ENCODE measurements around the gene JUP. TPM values are rescaled to one million over a fixed set of nuclear protein-coding genes. Genes with fewer than 3 reads are reported as not detected.

Gene JUP
- polyA plus RNA-seq, 4 donors = 122 to 316 (median 270) TPM

GRCh38 chr17:41739661-41740352 lies 46.7 kb downstream of the JUP start:
- FAIRE-seq (no peak), DNase-seq (no peak)
- H3K4me1 ChIP-seq (ENCODE audit: control insufficient read depth in 3 of 3, insufficient read depth in 2 of 3, low read depth in 1 of 3, low read length in 2 of 3) = peaks cover 0 to 6% (median 0%) of the 10 kb centered on the region in 3 donors
- no peak overlapping the region for H3K4me3 ChIP-seq (ENCODE audit: low read depth in 1 of 3, low read length in 3 of 3)
- H3K27me3 ChIP-seq (ENCODE audit: control insufficient read depth in 3 of 3, insufficient read depth in 3 of 3, low read length in 3 of 3) = peaks cover 0 to 31% (median under 1%) of the 10 kb centered on the region in 3 donors
- H3K9me3 ChIP-seq (ENCODE audit: control insufficient read depth in 2 of 2, insufficient read depth in 1 of 2, low read depth in 1 of 2, low read length in 1 of 2) = no peaks in the 10 kb centered on the region
- H3K27ac ChIP-seq (ENCODE audit: low read depth in 1 of 3, low read length in 2 of 3) = no peak overlapping the region
- H3K36me3 ChIP-seq (ENCODE audit: control insufficient read depth in 3 of 3, insufficient read depth in 2 of 3, low read depth in 1 of 3, low read length in 3 of 3) = no peaks in the 10 kb centered on the region
- 30 to 60% (median 52%) methylated on average over 9 of the region's 9 CpGs for WGBS, 3 donors

GRCh38 chr17:41738801-41739112 lies 47.8 kb downstream of the JUP start:
- Histone ChIP-seq H3K27ac (ENCODE audit: low read depth in 1 of 3, low read length in 2 of 3) (no peak overlapping the region), H3K4me3 (ENCODE audit: low read depth in 1 of 3, low read length in 3 of 3) (no peak overlapping the region), H3K4me1 (ENCODE audit: control insufficient read depth in 3 of 3, insufficient read depth in 2 of 3, low read depth in 1 of 3, low read length in 2 of 3) (peaks cover 0 to 17% (median 0%) of the 10 kb centered on the region in 3 donors), H3K27me3 (ENCODE audit: control insufficient read depth in 3 of 3, insufficient read depth in 3 of 3, low read length in 3 of 3) (peaks cover 0 to 41% (median 2%) of the 10 kb centered on the region in 3 donors), H3K9me3 (ENCODE audit: control insufficient read depth in 2 of 2, insufficient read depth in 1 of 2, low read depth in 1 of 2, low read length in 1 of 2) (no peaks in the 10 kb centered on the region), H3K36me3 (ENCODE audit: control insufficient read depth in 3 of 3, insufficient read depth in 2 of 3, low read depth in 1 of 3, low read length in 3 of 3) (no peaks in the 10 kb centered on the region)
- DNase-seq = no peak
- FAIRE-seq = no peak
- WGBS, 3 donors = 90 to 100% (median 92%) methylated on average over 5 of the region's 5 CpGs

GRCh38 chr17:41738077-41738800 lies 48.3 kb downstream of the JUP start:
- 29 to 31% (median 30%) methylated on average over 10 of the region's 10 CpGs for WGBS, 3 donors
- peaks cover 0 to 18% (median 0%) of the 10 kb centered on the region in 3 donors for H3K4me1 ChIP-seq (ENCODE audit: control insufficient read depth in 3 of 3, insufficient read depth in 2 of 3, low read depth in 1 of 3, low read length in 2 of 3)
- FAIRE-seq = no peak

GRCh38 chr17:41737680-41738023 lies 48.9 kb downstream of the JUP start:
- peaks cover 2 to 52% (median 2%) of the 10 kb centered on the region in 3 donors for H3K27me3 ChIP-seq (ENCODE audit: control insufficient read depth in 3 of 3, insufficient read depth in 3 of 3, low read length in 3 of 3)
- no peak for FAIRE-seq

More at GRCh38 chr17:41738077-41738800, 48.3 kb downstream of the JUP start:
- H3K36me3 ChIP-seq (ENCODE audit: control insufficient read depth in 3 of 3, insufficient read depth in 2 of 3, low read depth in 1 of 3, low read length in 3 of 3) = no peaks in the 10 kb centered on the region
- H3K9me3 ChIP-seq (ENCODE audit: control insufficient read depth in 2 of 2, insufficient read depth in 1 of 2, low read depth in 1 of 2, low read length in 1 of 2) = no peaks in the 10 kb centered on the region
- DNase-seq = peak; percentile 79 to 88
- H3K27me3 ChIP-seq (ENCODE audit: control insufficient read depth in 3 of 3, insufficient read depth in 3 of 3, low read length in 3 of 3) = peaks cover 0 to 47% (median 2%) of the 10 kb centered on the region in 3 donors
- no peak overlapping the region for H3K27ac ChIP-seq (ENCODE audit: low read depth in 1 of 3, low read length in 2 of 3)
- no peak overlapping the region for H3K4me3 ChIP-seq (ENCODE audit: low read depth in 1 of 3, low read length in 3 of 3)

GRCh38 chr17:41736983-41737679 lies 49.4 kb downstream of the JUP start:
- Histone ChIP-seq H3K9me3 (ENCODE audit: control insufficient read depth in 2 of 2, insufficient read depth in 1 of 2, low read depth in 1 of 2, low read length in 1 of 2) (no peaks in the 10 kb centered on the region), H3K4me1 (ENCODE audit: control insufficient read depth in 3 of 3, insufficient read depth in 2 of 3, low read depth in 1 of 3, low read length in 2 of 3) (peaks cover 0 to 18% (median 0%) of the 10 kb centered on the region in 3 donors), H3K36me3 (ENCODE audit: control insufficient read depth in 3 of 3, insufficient read depth in 2 of 3, low read depth in 1 of 3, low read length in 3 of 3) (no peaks in the 10 kb centered on the region), H3K27ac (ENCODE audit: low read depth in 1 of 3, low read length in 2 of 3) (no peak overlapping the region), H3K4me3 (ENCODE audit: low read depth in 1 of 3, low read length in 3 of 3) (no peak overlapping the region), H3K27me3 (ENCODE audit: control insufficient read depth in 3 of 3, insufficient read depth in 3 of 3, low read length in 3 of 3) (peaks cover 2 to 57% (median 6%) of the 10 kb centered on the region in 3 donors)
- FAIRE-seq = no peak
- 63 to 72% (median 65%) methylated on average over 17 of the region's 17 CpGs for WGBS, 3 donors
- DNase-seq = no peak

More at GRCh38 chr17:41737680-41738023, 48.9 kb downstream of the JUP start:
- H3K9me3 ChIP-seq (ENCODE audit: control insufficient read depth in 2 of 2, insufficient read depth in 1 of 2, low read depth in 1 of 2, low read length in 1 of 2) = no peaks in the 10 kb centered on the region
- no peak overlapping the region for H3K4me3 ChIP-seq (ENCODE audit: low read depth in 1 of 3, low read length in 3 of 3)
- H3K27ac ChIP-seq (ENCODE audit: low read depth in 1 of 3, low read length in 2 of 3) = no peak overlapping the region
- H3K36me3 ChIP-seq (ENCODE audit: control insufficient read depth in 3 of 3, insufficient read depth in 2 of 3, low read depth in 1 of 3, low read length in 3 of 3) = no peaks in the 10 kb centered on the region
- no peak for DNase-seq
- WGBS, 3 donors = 36 to 44% (median 41%) methylated on average over 5 of the region's 5 CpGs
- H3K4me1 ChIP-seq (ENCODE audit: control insufficient read depth in 3 of 3, insufficient read depth in 2 of 3, low read depth in 1 of 3, low read length in 2 of 3) = peaks cover 0 to 18% (median 0%) of the 10 kb centered on the region in 3 donors

- FAIRE-seq (no peak), DNase-seq (no peak)
- Histone ChIP-seq H3K4me1 (ENCODE audit: control insufficient read depth in 3 of 3, insufficient read depth in 2 of 3, low read depth in 1 of 3, low read length in 2 of 3) (peaks cover 0 to 18% (median 0%) of the 10 kb centered on the region in 3 donors), H3K4me3 (ENCODE audit: low read depth in 1 of 3, low read length in 3 of 3) (no peak overlapping the region), H3K9me3 (ENCODE audit: control insufficient read depth in 2 of 2, insufficient read depth in 1 of 2, low read depth in 1 of 2, low read length in 1 of 2) (no peaks in the 10 kb centered on the region), H3K36me3 (ENCODE audit: control insufficient read depth in 3 of 3, insufficient read depth in 2 of 3, low read depth in 1 of 3, low read length in 3 of 3) (no peaks in the 10 kb centered on the region), H3K27ac (ENCODE audit: low read depth in 1 of 3, low read length in 2 of 3) (no peak overlapping the region), H3K27me3 (ENCODE audit: control insufficient read depth in 3 of 3, insufficient read depth in 3 of 3, low read length in 3 of 3) (peaks cover 2 to 70% (median 7%) of the 10 kb centered on the region in 3 donors)
- 84 to 90% (median 84%) methylated on average over 4 of the region's 4 CpGs for WGBS, 3 donors
Measured at GRCh38 chr17:41735744-41736143, 50.8 kb downstream of the JUP start.

GRCh38 chr17:41734949-41735313 lies 51.6 kb downstream of the JUP start:
- Histone ChIP-seq H3K4me3 (ENCODE audit: low read depth in 1 of 3, low read length in 3 of 3) (peak overlapping the region in 2 of 3 donors; percentile 28 to 39), H3K9me3 (ENCODE audit: control insufficient read depth in 2 of 2, insufficient read depth in 1 of 2, low read depth in 1 of 2, low read length in 1 of 2) (no peaks in the 10 kb centered on the region), H3K27ac (ENCODE audit: low read depth in 1 of 3, low read length in 2 of 3) (no peak overlapping the region), H3K27me3 (ENCODE audit: control insufficient read depth in 3 of 3, insufficient read depth in 3 of 3, low read length in 3 of 3) (peaks cover 2 to 78% (median 9%) of the 10 kb centered on the region in 3 donors), H3K36me3 (ENCODE audit: control insufficient read depth in 3 of 3, insufficient read depth in 2 of 3, low read depth in 1 of 3, low read length in 3 of 3) (no peaks in the 10 kb centered on the region), H3K4me1 (ENCODE audit: control insufficient read depth in 3 of 3, insufficient read depth in 2 of 3, low read depth in 1 of 3, low read length in 2 of 3) (peaks cover 0 to 18% (median 0%) of the 10 kb centered on the region in 3 donors)
- DNase-seq (no peak), FAIRE-seq (no peak)
- 4 to 6% (median 4%) methylated on average over 23 of the region's 23 CpGs for WGBS, 3 donors

- peak within 1 kb of the TSS in 2 of 3 donors; percentile 28 to 39 for H3K4me3 ChIP-seq (ENCODE audit: low read depth in 1 of 3, low read length in 3 of 3)
- H3K9me3 ChIP-seq (ENCODE audit: control insufficient read depth in 2 of 2, insufficient read depth in 1 of 2, low read depth in 1 of 2, low read length in 1 of 2) = no peaks in the 10 kb centered on the region
- H3K36me3 ChIP-seq (ENCODE audit: control insufficient read depth in 3 of 3, insufficient read depth in 2 of 3, low read depth in 1 of 3, low read length in 3 of 3) = no peaks in the 10 kb centered on the region
- WGBS, 3 donors = 1 to 3% (median 1%) methylated on average over 63 to 77 of the region's 77 CpGs
- H3K4me1 ChIP-seq (ENCODE audit: control insufficient read depth in 3 of 3, insufficient read depth in 2 of 3, low read depth in 1 of 3, low read length in 2 of 3) = peaks cover 0 to 18% (median 0%) of the 10 kb centered on the region in 3 donors
- DNase-seq (peak in 1 of 2 donors; percentile 48), FAIRE-seq (no peak)
- no peak within 1 kb of the TSS for H3K27ac ChIP-seq (ENCODE audit: low read depth in 1 of 3, low read length in 2 of 3)
- H3K27me3 ChIP-seq (ENCODE audit: control insufficient read depth in 3 of 3, insufficient read depth in 3 of 3, low read length in 3 of 3) = peaks cover 2 to 78% (median 9%) of the 10 kb centered on the region in 3 donors
Measured at GRCh38 chr17:41734139-41734948, 52.2 kb downstream of the JUP start, which contains the start of gene HAP1. HAP1 (minus strand) TSS chr17:41734643; CDS start chr17:41734634, 9 bp downstream.

Measured in small intestine (tissue), 7 donors.